ENCODE results near the gene IFT25.
A peak's percentile ranks its signal among the peaks of the same experiment; 100 is the strongest.

The IFT25 gene

DNA sequence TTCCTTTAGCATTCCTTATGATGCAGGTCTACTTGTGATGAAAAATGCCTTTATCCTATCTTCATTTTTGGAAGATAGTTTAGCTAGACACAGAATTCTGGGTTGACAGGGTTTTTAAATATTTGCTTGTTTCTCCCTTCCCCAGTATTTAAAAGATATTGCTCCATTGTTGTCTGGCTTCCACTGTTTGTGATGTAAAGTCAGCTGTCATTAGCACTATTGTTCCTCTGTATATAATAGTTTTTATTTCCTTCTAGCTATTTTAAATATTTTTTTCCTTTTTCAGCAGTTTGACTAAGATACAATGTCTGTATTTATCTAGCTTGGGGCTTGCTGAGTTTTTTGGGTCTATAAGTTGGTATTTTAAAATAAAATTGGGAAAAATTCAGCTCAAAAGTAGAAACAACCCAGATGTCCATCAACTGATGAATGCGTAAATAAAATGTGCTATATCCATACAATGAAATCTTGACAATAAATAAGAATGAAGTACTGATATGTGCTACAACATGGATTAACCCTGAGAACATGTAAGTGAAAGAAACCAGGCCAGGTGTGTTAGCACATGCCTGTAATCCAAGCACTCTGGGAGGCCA is 11.2 kb downstream of the IFT25 start:
- H3K27ac ChIP-seq = no peak overlapping the region
- DNase-seq (ENCODE audit: low read depth, low spot score) = no peak

DNA sequence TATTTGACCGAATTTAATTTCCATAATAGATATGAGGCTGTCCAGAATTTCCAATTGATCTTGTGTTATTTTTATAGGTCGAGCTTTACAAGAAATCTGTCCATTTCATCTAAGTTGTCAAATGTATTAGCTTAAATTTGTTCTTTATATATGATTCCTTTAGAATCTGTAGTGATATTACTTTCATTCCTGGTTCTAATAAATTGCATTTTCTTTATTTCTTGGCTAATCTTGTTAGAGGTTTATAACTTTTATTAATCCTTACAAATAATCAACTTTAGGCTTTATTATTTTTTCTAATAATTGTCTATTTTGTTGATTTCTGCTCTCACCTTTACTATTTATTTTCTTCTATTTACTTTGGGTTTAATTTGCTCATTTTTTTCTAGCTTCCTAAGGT is 14.0 kb downstream of the IFT25 start:
- no peak for DNase-seq (ENCODE audit: low read depth, low spot score)
- H3K27ac ChIP-seq = no peak overlapping the region

DNA sequence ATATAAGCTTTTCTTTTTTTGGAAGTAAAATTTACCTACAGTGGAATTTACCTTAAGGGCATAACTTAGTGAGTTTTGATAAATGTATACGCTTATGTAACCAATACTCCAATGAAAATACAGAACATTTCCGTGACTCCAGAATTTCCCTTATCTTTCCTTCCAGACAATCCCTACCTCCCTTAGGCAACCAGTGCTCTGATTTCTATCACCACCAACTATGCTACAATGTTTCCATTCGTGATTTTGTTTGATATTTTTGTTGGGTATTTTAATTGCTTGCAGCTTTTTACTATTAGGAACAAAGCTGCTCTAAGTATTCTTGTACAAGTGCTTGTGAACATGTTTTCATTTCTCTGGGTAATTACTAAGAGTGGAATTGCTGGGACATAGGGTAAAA is 14.6 kb downstream of the IFT25 start:
- no peak for DNase-seq (ENCODE audit: low read depth, low spot score)
- no peak overlapping the region for H3K27ac ChIP-seq

DNA sequence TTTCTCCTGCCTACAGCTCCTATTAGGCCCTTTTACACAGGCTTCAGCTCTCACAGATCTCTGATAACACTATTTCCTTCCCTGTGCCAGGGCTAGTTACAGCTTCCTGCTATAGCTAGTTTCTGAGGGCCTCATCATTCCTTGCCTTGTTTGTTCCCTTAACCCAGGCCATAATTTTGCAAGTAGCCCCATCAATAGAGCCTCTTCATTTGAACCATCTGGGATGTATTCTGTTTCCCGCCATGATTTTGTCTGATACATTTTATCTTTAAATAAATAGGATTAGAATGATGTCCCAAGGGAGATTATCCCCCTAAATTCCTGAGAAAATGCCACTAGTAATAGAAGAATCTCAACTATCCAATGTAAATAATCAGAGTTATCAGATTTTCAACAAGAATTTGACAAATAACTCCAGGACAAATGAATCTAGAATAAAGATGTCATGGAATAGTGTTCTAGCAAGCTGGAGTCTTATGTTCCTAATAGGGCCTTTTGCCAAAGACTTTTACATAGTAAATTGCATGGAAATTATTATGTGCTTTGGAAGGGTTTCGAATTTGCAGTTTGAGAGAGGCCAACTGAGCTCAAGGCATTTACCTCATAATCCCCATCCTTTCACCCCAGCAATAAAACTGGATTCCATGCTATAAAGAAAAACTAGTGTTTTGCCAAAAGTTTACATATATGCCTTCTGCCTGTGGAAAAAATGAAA is 16.1 kb downstream of the IFT25 start:
- no peak for DNase-seq (ENCODE audit: low read depth, low spot score)
- H3K27ac ChIP-seq = no peak overlapping the region

DNA sequence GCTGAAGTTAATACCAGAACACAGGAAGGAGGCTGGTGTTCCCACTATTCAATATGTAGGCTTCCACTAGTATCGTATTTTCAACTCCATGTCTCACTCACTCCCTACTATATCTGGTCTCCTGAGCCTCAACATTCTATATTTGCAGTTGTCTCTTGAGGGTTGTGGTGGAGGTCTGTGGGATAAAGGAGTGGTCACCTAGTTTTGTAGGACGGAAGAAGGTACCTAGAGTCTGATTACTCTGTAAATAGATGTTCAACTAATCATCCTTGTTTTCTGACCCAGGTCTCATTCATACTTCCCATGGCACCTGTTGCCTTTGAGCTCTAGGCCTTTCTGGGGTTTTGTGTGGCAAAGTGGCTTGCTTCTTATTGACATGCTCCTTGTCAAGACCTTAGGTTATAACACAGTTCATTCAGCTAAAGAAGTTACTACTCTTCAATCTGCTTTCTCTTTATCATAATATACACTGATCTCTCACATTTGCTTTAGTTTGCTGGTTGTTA is 18.1 kb downstream of the IFT25 start:
- no peak for DNase-seq (ENCODE audit: low read depth, low spot score)
- no peak overlapping the region for H3K27ac ChIP-seq

DNA sequence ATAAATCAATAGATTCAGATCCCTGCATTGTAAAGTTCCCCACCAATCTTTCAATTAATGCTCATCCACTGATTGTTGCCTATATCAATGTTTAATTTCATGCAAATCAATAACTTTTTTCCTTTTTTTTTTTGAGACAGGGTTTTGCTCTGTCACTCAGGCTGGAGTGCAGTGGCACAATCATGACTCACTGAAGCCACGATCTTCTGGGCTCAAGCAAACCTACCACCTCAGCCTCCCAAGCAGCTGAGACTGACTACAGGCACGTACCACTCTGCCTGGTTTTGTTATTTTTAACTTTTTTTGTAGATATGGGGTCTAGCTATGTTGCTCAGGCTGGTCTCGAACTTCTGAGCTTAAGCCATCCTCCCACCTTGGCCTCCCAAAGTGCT is 25.8 kb downstream of the IFT25 start:
- DNase-seq (ENCODE audit: low read depth, low spot score) = no peak
- no peak overlapping the region for H3K27ac ChIP-seq

DNA sequence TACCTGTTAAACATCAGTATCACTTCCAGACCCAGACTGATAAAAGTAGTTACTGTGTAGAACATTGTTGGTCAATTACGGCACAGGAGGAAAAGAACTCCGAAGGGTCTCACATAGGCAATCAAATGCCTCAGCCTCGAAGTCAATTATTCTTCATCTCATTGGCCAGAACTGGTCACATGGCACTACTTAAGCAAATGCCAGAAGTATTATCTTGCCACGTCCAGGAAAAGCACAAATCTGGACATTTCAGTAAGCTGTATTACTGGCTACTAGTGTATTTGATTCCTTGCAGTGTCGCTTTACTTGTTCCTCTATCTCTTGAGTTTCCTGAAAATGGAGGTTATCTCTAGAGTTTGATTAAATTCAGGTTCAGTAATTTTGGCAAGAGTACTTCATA is 27.2 kb downstream of the IFT25 start:
- no peak overlapping the region for H3K27ac ChIP-seq
- DNase-seq (ENCODE audit: low read depth, low spot score) = no peak

DNA sequence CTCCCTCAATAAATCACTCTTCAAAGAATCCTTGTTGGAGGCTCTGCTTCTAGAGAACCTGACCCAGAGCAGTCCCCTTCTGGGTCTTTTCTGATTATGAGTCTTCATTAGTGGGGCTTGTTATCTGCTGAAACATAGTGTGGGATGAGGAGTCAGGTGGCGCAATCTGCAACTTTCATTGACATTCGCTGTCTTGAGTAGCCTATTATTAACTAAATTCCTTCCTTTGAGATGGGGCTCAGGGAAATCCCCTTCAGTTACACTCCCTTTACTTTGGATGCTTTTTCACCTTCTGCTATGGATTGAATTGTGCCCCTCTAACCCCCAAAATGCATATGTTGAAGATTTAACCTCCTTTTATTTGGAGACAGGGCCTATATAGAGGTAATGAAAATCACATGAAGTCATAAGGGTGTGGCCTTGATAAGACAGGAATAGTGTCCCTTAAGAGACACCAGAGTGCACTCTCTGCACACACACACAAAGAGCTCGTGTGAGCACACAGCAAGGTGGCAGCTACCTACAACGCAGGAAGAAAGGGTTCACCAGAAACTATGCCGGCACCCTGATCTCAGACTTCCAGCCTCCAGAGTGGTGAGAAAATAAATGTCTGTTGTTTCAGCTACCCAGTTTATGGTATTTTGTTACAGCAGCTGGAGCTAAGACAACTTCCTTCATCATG is 32.0 kb downstream of the IFT25 start:
- DNase-seq (ENCODE audit: low read depth, low spot score) = no peak
- H3K27ac ChIP-seq = no peak overlapping the region

DNA sequence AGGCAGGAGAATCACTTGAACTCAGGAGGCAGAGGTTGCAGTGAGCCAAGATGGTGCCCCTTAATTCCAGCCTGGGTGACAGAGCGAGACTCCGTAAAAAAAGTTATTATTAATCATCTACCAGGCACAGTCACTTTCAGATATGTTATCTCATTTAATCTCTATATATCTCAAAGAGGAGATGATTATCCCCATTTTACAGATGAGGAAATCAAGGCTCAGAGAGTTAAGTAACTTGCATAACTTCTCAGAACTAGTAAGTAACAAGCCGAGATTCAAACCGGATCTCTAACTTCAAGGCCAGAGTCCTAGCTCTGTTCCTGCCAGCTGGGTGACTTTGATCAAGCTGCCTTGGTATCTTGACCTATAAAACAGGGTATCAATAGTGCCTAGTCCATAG is 34.1 kb downstream of the IFT25 start:
- H3K27ac ChIP-seq = no peak overlapping the region
- no peak for DNase-seq (ENCODE audit: low read depth, low spot score)

DNA sequence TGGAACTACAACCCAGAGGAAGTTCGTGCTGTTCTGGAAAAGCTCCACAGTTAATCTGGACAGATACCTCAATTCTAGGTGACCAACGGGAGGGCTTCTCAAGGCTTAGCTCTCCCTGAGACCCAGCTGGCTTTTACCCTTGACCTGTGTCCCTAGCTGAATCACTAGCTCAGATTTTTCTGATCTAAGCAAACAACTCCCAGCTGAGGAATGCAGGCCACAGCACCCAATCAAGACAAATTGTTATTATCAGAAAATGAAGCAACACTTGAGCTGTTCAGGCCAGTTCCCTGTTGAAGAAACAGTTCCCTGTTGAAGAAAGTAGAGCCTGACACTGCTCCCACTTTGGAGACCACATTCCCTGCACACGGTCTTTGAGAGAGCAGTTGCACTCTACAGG is 35.6 kb downstream of the IFT25 start:
- DNase-seq (ENCODE audit: low read depth, low spot score) = no peak
- peak overlapping the region; percentile 23 for H3K27ac ChIP-seq

DNA sequence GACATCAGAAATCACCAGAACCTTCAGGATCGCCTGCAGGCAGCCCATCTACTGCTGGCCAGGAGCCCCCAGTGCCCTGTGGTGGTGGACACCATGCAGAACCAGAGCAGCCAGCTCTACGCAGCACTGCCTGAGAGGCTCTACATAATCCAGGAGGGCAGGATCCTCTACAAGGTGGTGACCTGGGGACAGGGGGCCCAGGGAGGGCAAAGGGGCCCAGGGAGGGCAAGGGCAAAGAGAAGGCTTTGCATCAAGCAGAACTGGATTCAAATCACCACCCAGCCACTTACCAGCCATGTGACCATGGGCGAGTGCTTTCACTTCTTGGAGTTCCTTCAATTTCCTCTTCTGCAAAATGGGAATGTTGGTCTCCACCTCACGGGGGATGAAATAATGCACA is 39.4 kb downstream of the IFT25 start:
- H3K27ac ChIP-seq = no peak overlapping the region

DNA sequence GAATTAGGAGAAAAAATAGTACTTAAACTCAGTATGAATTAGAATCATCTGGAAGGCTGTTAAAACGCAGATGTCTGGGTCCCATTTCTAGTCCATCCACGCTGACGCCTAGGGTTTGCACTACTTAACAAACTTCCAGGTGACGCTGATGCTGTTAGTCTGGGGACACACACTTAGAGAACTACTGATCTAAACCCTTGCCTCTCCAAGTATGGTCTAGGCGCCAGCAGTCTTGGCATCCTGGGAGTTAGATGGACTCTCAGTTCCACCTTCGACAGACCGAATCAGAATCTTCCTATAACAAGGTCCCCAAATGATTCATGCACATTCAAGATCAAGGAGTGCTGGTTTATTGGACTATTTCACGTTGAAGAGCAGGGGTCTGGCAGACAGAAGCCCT is 40.0 kb downstream of the IFT25 start:
- DNase-seq (ENCODE audit: low read depth, low spot score) = no peak
- no peak overlapping the region for H3K27ac ChIP-seq

More for the DNA sequence above, 39.4 kb downstream of the IFT25 start:
- DNase-seq (ENCODE audit: low read depth, low spot score) = no peak

DNA sequence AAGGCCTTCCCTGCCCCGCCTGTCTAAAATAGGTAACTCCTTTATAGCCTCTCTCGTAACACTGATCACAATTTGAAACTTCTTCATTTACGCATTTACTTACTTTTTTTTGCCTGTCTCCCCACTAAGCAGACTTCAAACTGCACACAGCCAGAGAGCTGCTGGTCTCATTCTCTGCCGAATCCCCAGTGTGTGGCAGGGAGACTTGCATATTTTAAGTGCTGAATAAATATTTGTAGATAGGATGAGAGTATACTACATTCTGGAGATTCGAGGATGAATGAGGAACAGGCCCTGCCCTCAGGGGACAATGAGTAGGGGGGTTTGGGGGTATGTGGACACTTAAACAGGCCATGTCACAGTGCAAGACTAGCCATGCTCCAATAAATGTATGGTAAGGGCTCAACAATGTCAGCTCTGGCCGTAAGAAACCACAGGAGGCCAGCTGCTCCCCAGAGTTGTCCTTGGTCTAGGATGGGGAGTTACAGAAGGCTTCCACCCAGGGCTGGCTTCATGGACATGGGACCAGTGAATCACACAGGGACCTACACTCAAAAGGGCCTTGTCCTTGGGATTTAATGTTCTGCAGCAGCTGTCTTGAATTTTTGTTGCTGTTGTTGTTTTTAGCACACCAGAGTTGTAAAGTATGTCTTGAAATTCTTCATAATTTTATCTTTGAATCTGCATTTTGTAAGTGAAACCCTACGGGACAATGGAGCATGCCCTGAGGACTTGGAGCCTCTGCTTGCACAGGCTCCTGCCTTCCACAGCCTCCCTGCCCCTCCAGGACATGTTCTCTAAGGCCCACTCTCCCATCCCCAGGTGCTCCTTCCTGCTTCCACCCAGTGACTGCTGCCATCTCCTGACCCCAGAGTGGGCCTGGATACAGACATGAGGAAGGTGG is 43.0 kb downstream of the IFT25 start:
- DNase-seq (ENCODE audit: low read depth, low spot score) = no peak
- no peak overlapping the region for H3K27ac ChIP-seq

DNA sequence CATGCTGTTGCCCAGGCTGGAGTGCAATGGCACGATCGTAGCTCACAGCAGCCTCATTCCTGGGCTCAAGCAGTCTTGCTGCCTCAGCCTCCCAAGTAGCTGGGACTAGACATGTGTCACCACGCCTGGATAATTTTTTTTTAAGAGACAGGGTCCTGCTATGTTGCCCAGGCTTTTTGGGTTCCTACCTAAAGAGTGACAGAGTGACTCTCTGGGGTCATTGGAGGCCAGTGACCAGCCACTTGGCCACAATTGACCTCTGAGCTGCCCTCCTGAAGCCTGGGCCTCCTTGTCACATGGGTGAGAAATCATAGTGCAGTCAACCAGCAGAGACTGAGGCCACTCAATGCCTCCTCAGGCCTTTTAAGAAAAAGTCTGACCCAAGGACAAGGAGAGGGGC is 45.8 kb downstream of the IFT25 start:
- DNase-seq (ENCODE audit: low read depth, low spot score) = no peak
- H3K27ac ChIP-seq = no peak overlapping the region

DNA sequence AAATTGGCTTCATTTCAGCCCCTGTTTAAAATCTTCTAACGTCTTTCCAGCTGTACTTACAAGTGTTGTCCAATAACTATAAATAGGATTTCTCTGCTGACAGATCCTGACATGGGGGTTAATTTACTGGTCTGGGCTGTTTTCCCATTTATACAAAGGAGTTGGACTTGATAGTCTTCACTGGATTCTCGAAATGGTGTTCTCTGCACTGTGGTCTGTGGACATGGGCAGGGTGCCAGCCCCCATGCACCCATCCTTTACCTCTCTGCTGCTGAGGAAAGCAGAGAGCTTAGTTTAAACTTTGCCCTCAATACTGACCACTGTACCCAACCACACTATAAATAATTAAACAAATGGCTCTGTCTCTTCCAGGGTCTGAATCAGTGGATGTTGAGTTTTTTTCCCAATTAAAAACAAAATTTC is 46.3 kb downstream of the IFT25 start:
- H3K27ac ChIP-seq = no peak overlapping the region
- DNase-seq (ENCODE audit: low read depth, low spot score) = no peak

DNA sequence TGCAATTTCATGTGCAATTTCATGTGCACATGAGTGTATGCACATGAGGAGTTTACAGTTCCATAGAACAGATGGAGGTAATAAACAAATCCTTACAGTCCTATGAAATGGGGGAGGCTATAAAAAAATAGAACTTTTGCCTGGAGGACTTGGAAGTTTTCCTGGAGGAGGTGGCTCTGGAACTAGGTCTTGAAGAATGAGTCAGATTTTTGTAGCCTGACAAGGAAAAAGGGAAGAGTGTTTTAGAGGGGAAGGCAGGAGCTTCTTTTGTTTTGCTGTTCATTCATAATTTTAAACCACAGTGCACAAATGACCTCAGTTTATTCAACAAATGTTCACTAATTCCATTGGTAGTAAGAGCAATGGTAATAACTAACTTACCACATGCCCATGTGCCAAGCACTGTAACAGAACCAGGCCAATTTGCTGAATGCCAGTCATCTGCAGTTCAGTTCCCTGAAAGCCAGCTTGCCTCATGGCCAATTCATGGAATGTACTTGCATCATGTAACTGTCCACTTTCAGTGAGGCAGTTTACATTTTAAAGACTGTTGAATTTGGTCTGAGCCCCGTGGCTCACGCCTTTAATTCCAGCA is 48.8 kb downstream of the IFT25 start:
- no peak for DNase-seq (ENCODE audit: low read depth, low spot score)
- H3K27ac ChIP-seq = peak overlapping the region; percentile 40

DNA sequence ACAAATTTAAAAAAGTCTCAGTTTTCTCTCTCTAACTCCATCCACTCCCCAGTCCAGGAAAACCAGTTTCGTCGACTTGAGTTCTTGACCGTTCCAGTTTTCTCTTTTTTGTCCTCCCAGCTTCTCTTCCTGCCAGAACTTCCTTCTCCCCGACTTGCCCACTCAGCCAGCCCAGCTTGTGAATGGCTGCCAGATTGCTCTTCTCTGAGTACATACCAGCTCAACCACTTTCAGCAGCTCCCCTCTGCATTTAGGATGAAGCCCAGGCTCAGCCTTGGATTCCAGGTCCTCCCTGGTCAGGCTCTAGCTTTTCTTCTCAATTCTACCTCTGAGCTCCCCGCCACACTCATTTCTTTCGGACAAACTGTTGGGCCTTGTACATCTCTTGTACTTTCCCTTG is 50.1 kb downstream of the IFT25 start:
- H3K27ac ChIP-seq = no peak overlapping the region
- no peak for DNase-seq (ENCODE audit: low read depth, low spot score)

DNA sequence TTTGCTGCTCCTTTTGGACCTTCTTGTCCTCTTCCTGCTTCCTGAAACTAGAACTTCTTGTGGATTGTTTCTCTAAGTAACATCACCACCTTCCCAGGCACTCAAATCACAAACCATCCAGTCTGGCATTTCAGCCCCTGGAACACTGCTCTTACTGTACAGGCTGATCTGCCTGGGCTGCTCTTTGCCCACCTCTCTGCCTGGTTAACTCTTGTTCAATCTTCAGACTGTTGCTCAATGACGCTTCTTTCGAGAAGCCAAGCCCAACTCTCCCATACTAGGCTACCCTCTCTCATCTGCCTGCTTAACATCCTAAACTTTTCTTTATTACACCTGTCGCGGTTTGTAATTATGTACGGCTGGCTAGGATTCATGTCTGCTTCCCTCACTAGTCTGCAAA is 50.9 kb downstream of the IFT25 start:
- H3K27ac ChIP-seq = no peak overlapping the region
- no peak for DNase-seq (ENCODE audit: low read depth, low spot score)

DNA sequence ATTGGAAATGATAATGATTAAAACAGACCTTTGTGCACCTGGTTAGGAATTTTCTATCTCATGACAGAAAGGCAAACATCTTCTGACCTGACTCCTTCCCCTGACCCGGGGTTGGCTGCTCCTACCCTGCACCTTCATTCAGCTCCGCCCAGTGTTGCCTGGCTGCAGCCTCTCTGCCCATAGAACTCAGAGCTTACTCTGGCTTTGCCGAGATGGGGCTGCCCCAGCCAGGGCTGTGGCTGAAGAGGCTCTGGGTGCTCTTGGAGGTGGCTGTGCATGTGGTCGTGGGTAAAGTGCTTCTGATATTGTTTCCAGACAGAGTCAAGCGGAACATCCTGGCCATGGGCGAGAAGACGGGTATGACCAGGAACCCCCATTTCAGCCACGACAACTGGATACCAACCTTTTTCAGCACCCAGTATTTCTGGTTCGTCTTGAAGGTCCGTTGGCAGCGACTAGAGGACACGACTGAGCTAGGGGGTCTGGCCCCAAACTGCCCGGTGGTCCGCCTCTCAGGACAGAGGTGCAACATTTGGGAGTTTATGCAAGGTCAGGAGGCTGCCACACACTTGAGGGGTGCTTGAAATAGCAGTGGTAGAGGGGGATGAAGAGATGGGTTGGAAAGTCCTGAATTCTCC is 51.4 kb downstream of the IFT25 start, which contains the start of gene DIO1:
Gene DIO1, plus strand, starts transcription at position 189 of the 638 bp plus-strand sequence. Its CDS starts 24 bp downstream, at position 213.
- no peak for DNase-seq (ENCODE audit: low read depth, low spot score)
- H3K27ac ChIP-seq = no peak within 1 kb of the TSS

DNA sequence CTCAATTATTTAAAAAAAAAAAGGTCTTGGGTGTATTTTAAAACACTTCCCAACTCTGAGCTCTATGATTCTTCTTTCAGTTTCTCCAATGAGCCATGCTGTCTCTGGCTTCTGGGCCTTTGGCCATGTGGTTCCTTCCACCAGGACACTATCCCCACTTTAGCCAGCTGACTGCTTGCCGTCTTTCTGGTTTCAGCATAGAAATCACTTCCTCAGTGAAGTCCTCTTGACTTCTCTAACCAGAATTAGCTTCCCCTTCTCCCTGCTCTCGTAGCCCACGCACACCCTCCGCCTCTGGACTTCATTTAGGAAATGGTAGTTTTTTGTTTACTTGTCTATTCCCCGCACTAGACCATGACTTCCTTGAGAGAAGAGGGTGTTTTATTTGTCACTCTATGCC is 52.6 kb downstream of the IFT25 start:
- no peak overlapping the region for H3K27ac ChIP-seq
- DNase-seq (ENCODE audit: low read depth, low spot score) = no peak

Data from epithelial cell of prostate (primary cell).